ENCODE measurements around the gene NEK7.

NEK7 gene

DNA sequence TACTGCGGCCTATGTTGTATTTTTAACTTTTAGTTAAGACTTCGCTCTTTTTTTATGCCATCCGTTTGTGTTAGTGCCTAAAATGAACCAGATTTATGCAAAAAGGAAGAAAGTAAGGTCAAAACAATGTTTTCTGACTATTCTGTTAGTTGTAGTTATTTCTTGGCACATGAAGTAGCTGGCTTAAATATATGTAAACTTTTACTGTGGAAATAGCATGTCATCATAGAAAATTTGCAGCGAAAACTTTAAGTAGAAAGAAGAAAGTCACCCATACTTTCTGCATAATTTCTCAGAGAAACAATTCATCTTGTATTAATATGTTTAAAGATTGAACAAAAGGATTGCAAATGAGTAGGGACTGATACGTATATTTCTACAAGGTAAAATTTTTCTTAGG lies 106.4 kb downstream of the NEK7 start:
- DNase-seq = no peak

DNA sequence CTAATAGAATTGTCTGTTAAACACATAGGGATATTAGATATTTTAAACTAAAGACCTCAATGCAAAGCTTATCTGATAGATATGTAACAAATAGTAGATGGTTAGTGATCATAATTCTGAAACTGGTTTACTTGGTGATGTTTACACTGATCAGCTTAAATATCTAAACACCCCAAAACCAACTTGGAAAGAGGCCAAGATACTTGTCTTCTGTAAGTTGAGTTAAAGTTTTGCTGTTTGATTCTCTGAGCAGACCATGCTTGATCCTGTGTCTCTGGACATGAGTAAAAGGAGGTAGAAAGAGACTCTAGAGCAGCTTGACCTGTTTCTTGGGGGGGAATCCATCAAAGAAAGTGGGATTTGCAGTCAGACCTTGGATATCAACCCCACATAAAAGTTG lies 107.5 kb downstream of the NEK7 start:
- no peak for DNase-seq

GRCh38 chr1:198265073-198265661 lies 108.4 kb downstream of the NEK7 start:
- DNase-seq = no peak

DNA sequence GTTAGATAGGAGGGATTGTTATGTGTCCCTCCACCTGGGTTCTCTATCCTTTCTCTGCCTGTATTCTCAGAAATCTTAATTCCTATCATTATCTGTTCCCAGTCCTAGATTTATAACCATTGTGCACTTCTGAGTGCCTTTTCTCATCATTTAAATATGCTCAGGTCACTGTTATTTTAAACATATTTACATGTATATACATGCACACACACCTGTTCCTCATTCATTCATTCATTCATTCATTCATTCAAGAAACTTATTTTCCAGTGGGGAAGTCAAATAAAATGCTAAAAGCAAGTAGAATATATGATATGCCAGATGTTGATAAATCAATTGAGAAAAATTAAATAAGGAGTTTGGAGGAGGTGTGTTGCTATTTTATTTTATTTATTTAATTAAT lies 110.3 kb downstream of the NEK7 start:
- no peak for DNase-seq

GRCh38 chr1:198267921-198268320 lies 111.1 kb downstream of the NEK7 start:
- no peak for DNase-seq

DNA sequence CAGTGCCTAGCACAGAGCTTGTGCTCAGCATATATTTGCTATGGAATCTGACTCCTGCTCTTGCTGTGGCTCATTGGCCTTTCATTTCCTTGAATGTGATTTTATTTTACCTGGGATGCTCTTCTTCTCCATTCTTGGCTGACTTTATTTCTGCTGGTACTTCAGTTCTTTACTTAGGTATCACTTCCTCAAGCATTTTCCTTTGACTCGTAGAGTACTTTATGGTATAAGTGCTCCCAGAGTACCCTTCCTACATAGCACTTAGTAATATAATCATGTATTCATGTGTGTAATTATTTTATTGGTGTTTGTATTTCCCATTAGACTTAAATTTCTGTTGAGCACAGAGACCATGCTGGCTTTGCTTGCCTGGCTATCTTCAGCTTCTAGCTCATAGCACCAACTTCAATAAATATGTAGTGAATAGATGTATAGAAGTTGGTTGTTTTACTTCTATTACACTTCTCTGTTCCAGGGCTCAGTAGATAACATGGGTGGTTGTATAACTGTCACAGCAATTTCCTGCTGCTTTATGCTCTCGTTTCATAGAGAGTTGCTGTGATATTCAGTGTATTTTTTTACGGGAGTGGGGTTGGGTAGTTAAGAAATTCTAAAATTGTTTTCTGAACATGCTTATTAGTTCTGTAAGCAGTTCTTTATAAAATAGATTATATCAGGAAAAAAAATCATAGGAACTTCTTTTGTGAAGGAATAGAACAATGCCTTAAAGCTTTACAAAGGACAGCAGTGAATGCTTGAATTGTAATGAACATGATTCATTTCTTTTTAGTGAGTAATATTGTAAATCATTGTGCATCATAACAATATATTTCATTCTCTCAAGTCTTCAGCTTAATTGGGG lies 112.2 kb downstream of the NEK7 start:
- DNase-seq = no peak

- no peak for DNase-seq
These were observed 112.8 kb downstream of the NEK7 start for GRCh38 chr1:198269646-198269940.

- DNase-seq = no peak
These were observed 113.6 kb downstream of the NEK7 start for GRCh38 chr1:198270273-198270828.

DNA sequence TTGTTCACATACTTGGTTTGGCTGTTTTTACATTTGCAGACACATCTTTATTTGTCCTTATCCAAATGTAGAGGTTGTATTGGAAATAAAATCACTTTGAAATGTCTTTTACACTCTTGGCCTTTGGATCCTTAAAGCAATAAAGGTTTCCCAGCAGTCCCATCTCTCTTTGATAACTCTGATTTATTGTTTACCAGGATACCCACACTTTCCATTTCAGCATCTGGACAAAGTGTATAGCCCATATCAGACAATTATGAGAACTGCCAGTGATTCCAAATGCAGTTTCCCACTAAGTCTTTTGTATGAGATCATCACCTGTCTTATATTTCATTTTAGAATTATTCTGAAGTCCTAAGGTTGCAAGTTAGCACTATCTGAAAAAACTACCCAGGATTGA lies 114.7 kb downstream of the NEK7 start:
- no peak for DNase-seq

- no peak for DNase-seq
These were observed 115.7 kb downstream of the NEK7 start for GRCh38 chr1:198272492-198272891.

- DNase-seq = no peak
These were observed 117.0 kb downstream of the NEK7 start for GRCh38 chr1:198273748-198274295.

- no peak for DNase-seq
These were observed 118.8 kb downstream of the NEK7 start for GRCh38 chr1:198275597-198275996.

DNA sequence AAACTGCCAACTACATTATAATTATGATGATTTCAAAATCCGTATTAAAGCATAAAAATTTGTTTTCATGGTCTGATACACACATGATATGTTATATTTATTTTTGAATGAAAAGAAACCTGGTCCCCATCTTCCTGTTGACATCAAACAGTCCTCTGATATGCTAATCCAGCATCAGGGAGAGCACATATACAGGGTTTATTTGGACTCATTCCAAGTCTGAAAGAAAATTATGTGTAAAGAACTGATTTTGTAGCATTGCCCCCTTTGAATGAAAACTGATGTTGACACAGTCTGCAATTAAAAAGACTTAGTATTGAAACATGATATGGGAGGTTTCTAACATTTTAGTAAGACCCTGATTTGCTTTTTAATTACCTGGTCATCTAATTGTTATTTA lies 119.4 kb downstream of the NEK7 start:
- DNase-seq = no peak

DNA sequence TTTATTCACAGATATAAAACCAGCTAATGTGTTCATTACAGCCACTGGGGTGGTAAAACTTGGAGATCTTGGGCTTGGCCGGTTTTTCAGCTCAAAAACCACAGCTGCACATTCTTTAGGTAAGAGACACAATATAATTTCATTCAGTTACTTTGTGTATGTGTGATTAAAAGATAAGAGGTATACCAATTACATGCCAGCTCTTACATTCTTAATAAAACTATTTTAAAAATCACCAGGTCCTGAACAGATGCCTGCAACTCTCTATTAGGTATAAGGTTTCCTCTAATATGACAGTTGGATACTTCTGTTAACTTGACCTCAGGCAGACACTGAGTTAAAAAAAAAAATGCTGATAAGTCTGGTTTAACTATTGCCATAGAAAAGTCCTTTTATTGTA lies 122.1 kb downstream of the NEK7 start:
- DNase-seq = no peak

- DNase-seq = no peak
These were observed 123.3 kb downstream of the NEK7 start for GRCh38 chr1:198280080-198280479.

- no peak for DNase-seq
These were observed 125.1 kb downstream of the NEK7 start for GRCh38 chr1:198281911-198282310.

GRCh38 chr1:198283222-198283621 lies 126.4 kb downstream of the NEK7 start:
- DNase-seq = no peak

DNA sequence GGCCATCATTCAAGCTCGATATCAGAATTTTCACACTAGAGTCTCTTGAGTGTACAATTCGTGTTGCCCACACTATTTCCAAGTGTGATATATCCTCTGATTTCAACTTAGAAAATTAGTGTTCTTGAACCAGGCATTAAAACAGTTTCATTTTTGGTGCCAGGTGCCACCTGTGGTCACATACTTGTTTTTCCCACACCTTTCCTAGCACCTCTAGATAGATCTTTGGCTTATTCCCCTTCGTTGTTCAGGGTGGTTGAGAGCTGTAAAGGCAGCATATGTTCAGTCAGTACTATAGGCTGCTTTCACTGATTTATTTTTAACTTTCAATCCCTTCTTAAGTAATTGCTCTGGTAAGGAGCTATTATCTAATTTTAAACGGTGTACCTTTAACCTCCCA lies 131.1 kb downstream of the NEK7 start:
- no peak for DNase-seq

- no peak for DNase-seq
These were observed 133.4 kb downstream of the NEK7 start for GRCh38 chr1:198290089-198290683.

DNA sequence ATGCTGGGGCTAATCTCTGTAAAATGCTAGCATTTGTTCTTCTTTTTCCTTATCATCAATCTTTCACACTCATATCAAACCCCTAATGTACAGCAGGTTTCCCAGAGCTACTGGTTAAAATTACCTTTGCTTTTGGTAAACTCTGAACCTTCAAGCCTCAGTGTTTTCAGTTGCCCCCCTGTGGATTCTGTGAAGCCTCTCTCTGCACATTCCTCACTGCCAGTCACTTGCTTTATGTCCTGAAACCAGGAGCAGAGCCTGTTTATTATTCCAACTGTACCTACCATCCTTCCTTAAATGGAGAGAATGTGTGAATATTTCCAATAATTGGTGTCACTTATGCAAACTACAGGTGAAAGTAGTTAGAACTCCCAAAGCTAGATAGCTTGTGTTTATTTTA lies 134.2 kb downstream of the NEK7 start:
- no peak for DNase-seq

DNA sequence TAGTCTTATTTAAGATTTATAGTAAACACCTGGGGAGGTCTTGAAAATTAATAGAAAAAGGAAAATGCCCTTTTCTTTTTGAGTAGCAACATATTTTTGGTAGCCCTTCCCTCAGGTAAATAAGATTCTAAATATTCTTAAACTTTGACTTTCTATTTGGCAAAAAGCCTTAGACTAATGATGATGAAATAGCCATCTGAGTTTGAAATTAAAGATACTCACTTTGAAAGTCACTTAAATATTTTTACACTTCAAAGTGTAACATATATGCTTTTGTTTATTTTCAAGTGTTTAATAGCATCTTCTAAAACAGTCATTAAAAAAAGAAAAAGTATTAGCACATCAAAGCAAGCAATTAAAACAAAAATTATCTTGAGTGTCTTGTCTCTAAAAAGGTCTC lies 135.1 kb downstream of the NEK7 start:
- no peak for DNase-seq

GRCh38 chr1:198295225-198295624 lies 138.4 kb downstream of the NEK7 start:
- DNase-seq = no peak

- no peak for DNase-seq
These were observed 139.2 kb downstream of the NEK7 start for GRCh38 chr1:198295971-198296370.

GRCh38 chr1:198297281-198297680 lies 140.5 kb downstream of the NEK7 start:
- DNase-seq = no peak
